Measurements from ENCODE around the gene TNFAIP3. TPM values are rescaled to one million over a fixed set of nuclear protein-coding genes. Genes with fewer than 3 reads are reported as not detected.

TNFAIP3 gene
- total RNA-seq, 1 donor from 2014 or later, result 68.9 TPM

DNA sequence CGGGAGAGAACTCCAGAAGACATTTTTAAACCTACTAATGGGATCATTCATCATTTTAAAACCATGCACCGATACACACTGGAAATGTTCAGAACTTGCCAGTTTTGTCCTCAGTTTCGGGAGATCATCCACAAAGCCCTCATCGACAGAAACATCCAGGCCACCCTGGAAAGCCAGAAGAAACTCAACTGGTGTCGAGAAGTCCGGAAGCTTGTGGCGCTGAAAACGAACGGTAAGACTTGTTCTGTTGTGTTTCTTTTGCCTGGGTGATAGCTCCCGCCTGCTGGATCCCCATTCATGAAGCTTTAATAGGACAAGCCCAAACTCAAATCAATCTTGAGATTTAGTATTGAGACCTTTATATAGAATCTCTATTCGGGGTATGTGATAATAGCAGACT is 4.2 kb downstream of the TNFAIP3 start:
- Mint-ChIP-seq H3K9me3 (no peaks in the 10 kb centered on the region), H3K4me3 (peak overlapping the region; percentile 4), H3K4me1 (peaks cover 51% of the 10 kb centered on the region), H3K27me3 (ENCODE audit: low read depth) (peaks cover 16% of the 10 kb centered on the region), H3K36me3 (peaks cover 28% of the 10 kb centered on the region), H3K27ac (no peak overlapping the region)
- no peak for DNase-seq (ENCODE audit: low spot score in 2 of 2, unreplicated experiment in 2 of 2)
- TF ChIP-seq, protein P1, sequence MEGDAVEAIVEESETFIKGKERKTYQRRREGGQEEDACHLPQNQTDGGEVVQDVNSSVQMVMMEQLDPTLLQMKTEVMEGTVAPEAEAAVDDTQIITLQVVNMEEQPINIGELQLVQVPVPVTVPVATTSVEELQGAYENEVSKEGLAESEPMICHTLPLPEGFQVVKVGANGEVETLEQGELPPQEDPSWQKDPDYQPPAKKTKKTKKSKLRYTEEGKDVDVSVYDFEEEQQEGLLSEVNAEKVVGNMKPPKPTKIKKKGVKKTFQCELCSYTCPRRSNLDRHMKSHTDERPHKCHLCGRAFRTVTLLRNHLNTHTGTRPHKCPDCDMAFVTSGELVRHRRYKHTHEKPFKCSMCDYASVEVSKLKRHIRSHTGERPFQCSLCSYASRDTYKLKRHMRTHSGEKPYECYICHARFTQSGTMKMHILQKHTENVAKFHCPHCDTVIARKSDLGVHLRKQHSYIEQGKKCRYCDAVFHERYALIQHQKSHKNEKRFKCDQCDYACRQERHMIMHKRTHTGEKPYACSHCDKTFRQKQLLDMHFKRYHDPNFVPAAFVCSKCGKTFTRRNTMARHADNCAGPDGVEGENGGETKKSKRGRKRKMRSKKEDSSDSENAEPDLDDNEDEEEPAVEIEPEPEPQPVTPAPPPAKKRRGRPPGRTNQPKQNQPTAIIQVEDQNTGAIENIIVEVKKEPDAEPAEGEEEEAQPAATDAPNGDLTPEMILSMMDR (IDR thresholded peaks at IDR 0.05; ENCODE audit: unreplicated experiment), result no peak

DNA sequence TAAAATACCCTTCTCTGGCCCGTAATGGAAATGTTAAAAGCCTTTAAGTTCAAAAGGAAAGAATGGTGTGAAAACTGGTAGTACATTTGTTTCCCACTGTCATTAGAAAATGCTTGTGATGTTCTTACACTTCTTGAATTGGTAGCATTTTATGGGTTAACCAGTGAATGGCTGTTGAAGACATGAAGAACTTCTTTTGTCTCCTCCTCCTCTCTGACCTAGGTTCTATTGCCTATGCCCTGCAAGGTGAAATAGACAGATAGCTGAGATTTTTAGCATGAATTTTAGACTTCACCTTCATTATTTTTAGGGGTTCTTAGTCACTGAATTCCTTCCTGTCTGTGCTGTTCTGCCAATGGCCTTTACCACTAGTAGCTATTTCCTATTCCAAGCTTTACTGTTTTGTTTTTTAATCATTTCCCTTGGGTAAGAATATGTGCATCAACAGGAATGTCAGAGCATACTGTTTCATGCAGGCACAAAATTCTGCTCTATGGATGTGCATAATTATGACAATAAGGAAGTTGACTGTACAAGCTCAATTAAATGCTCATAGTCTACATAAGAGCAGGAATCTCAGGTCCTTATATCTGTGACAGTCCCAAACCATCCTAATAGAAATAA is 4.9 kb downstream of the TNFAIP3 start:
- TF ChIP-seq, protein P1 (IDR thresholded peaks at IDR 0.05; ENCODE audit: unreplicated experiment), result no peak
- Mint-ChIP-seq H3K4me1 (peaks cover 49% of the 10 kb centered on the region), H3K4me3 (no peak overlapping the region), H3K27me3 (ENCODE audit: low read depth) (peaks cover 16% of the 10 kb centered on the region), H3K36me3 (peaks cover 31% of the 10 kb centered on the region), H3K9me3 (no peaks in the 10 kb centered on the region), H3K27ac (no peak overlapping the region)
- no peak for DNase-seq (ENCODE audit: low spot score in 2 of 2, unreplicated experiment in 2 of 2)

DNA sequence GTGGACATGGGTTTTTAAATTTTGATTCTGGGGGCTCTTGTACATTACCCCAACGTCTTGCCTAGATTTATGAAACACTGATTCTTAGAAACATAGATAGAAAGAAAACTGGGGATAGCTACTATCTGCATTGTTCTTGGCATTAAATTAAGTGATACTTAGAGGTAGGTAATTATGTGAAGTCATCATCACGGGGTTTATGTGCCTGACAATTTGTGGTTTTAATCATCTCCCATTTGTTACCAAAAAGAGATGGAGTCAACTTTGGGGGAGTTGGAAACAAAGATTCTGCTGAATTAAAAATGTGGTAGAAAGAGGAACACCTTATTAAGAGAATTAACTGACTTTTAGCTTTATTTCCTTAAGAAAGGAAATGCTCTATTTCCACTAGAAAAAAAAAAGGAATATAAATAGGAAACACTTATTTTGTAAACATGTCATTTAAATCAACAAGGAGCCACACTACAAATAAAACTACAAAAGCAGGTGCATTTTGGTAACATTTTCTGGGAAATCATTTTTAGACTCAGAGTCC is 5.6 kb downstream of the TNFAIP3 start:
- no peaks in the 10 kb centered on the region for H3K9me3 Mint-ChIP-seq
- H3K36me3 Mint-ChIP-seq, result peaks cover 38% of the 10 kb centered on the region
- peaks cover 16% of the 10 kb centered on the region for H3K27me3 Mint-ChIP-seq (ENCODE audit: low read depth)
- H3K27ac Mint-ChIP-seq, result no peak overlapping the region
- no peak overlapping the region for H3K4me3 Mint-ChIP-seq
- DNase-seq (ENCODE audit: low spot score in 2 of 2, unreplicated experiment in 2 of 2), result no peak
- peaks cover 49% of the 10 kb centered on the region for H3K4me1 Mint-ChIP-seq
- TF ChIP-seq, protein P1 (IDR thresholded peaks at IDR 0.05; ENCODE audit: unreplicated experiment), result no peak

DNA sequence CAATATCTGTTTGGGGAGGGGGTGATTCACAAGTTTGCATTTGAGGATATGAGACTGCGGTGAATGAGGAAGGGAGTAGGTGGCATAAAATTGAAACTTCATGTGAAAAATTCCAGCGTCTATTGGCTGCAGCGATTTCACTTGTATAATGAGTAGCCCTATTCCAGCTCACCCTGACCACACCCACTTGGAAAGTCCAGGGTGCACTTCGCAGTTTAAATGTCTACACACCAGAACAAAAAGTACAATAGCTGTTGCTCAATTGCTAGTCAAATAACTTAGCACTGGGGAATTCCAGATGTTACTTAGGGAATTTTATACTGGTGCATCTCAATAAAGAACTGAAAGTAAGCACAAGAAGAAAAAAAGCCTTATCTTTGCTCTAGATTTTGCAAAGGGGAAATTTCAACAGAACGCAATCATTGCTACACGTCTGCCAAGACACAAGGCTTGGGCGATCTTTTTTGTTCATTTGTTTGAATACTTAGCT is 6.3 kb downstream of the TNFAIP3 start:
- Mint-ChIP-seq H3K9me3 (no peaks in the 10 kb centered on the region), H3K27ac (peak overlapping the region; percentile 28), H3K4me3 (no peak overlapping the region), H3K27me3 (ENCODE audit: low read depth) (peaks cover 12% of the 10 kb centered on the region), H3K36me3 (peaks cover 45% of the 10 kb centered on the region), H3K4me1 (peaks cover 45% of the 10 kb centered on the region)
- TF ChIP-seq, protein P1 (IDR thresholded peaks at IDR 0.05; ENCODE audit: unreplicated experiment), result no peak
- DNase-seq (ENCODE audit: low spot score in 2 of 2, unreplicated experiment in 2 of 2), result no peak

DNA sequence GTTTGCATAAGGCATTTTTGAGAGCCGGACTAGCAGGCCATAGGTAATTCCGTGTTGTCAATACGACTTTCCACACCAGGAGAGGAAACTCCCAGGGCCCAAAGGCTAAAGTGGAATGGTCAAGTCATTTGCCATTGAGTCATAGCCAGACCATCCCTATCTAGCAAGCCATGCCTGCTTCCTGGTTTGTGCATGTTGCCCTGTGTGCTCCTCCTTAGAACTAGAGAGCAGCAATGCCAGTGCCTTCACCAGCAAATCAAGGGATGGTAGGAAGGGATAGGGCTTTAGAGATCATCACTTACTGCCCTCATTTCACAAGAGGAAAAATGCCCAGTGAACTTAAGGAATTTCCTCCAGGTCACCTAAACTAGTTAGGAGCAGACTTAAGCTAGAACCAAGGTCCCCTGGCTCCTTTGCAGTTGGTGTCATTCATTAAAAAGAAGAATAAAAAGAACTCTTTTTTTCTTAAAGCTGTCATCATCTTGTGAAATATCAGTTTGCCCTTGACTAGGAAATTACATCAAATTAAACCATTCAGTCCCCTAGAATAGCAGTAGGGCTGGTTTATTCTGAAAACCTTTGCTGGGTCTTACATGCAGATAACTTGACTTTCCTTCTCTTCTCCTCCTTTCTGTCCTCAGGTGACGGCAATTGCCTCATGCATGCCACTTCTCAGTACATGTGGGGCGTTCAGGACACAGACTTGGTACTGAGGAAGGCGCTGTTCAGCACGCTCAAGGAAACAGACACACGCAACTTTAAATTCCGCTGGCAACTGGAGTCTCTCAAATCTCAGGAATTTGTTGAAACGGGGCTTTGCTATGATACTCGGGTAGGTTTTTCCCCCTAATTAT is 7.4 kb downstream of the TNFAIP3 start:
- DNase-seq (ENCODE audit: low spot score in 2 of 2, unreplicated experiment in 2 of 2), result no peak
- Mint-ChIP-seq H3K27ac (no peak overlapping the region), H3K9me3 (no peaks in the 10 kb centered on the region), H3K27me3 (ENCODE audit: low read depth) (peaks cover 6% of the 10 kb centered on the region), H3K36me3 (peaks cover 52% of the 10 kb centered on the region), H3K4me3 (no peak overlapping the region), H3K4me1 (peaks cover 36% of the 10 kb centered on the region)
- TF ChIP-seq, protein P1 (IDR thresholded peaks at IDR 0.05; ENCODE audit: unreplicated experiment), result no peak

Measured in mesothelial cell of epicardium (in vitro differentiated cells).